ENCODE data around the gene MADD.
"Not testable (repeated sequence)": the region's sequence is repeated elsewhere in the genome, so short reads cannot be mapped to it uniquely, and the experiment has no call there.

The MADD gene

GRCh38 chr11:47326198-47326597 lies 56.3 kb downstream of the MADD start:
- no peak for DNase-seq

- DNase-seq: no peak
Measured at GRCh38 chr11:47327025-47327424, 57.1 kb downstream of the MADD start.

- DNase-seq: no peak
Measured at GRCh38 chr11:47327949-47328348, 58.0 kb downstream of the MADD start.

GRCh38 chr11:47328449-47329390 lies 58.8 kb downstream of the MADD start:
- DNase-seq: no peak

GRCh38 chr11:47329431-47329986 lies 59.6 kb downstream of the MADD start:
- no peak for DNase-seq

- no peak for DNase-seq
Measured at GRCh38 chr11:47329987-47330931, 60.3 kb downstream of the MADD start.

- DNase-seq: no peak
Measured at GRCh38 chr11:47331454-47332302, 61.7 kb downstream of the MADD start.

GRCh38 chr11:47332303-47332711 lies 62.4 kb downstream of the MADD start:
- DNase-seq: no peak

GRCh38 chr11:47332791-47333525 lies 63.0 kb downstream of the MADD start:
- no peak for DNase-seq

GRCh38 chr11:47333526-47333845 lies 63.6 kb downstream of the MADD start:
- no peak for DNase-seq

- DNase-seq: no peak
Measured at GRCh38 chr11:47333886-47334443, 64.0 kb downstream of the MADD start.

- not testable (repeated sequence) for DNase-seq
Measured at GRCh38 chr11:47334699-47335411, 64.9 kb downstream of the MADD start.

- no peak for DNase-seq
Measured at GRCh38 chr11:47335733-47336132, 65.8 kb downstream of the MADD start.

GRCh38 chr11:47336595-47336994 lies 66.7 kb downstream of the MADD start:
- DNase-seq: no peak

GRCh38 chr11:47337229-47337924 lies 67.4 kb downstream of the MADD start:
- no peak for DNase-seq

GRCh38 chr11:47338396-47339241 lies 68.7 kb downstream of the MADD start:
- DNase-seq: no peak

- DNase-seq: no peak
Measured at GRCh38 chr11:47340010-47340409, 70.1 kb downstream of the MADD start.

- DNase-seq: no peak
Measured at GRCh38 chr11:47340980-47341775, 71.2 kb downstream of the MADD start.
